PFSK-1 (cell line): ENCODE measurements around the gene PPM1F.

ENCODE experiments used
- FOXP2 ChIP-seq: optimal IDR thresholded peaks from 2 replicates; pipeline ENCODE3; 2011; ENCODE audit warnings: borderline replicate concordance, control low read depth, inconsistent platforms; ENCODE audit not compliant: insufficient read depth; ENCODE audit errors: extremely low read length, extremely low read depth
- POLR2AphosphoS5 ChIP-seq: IDR thresholded peaks from 2 replicates; pipeline ENCODE4 v1.6.1; 2012; ENCODE audit warnings: low read depth, mild to moderate bottlenecking, control low read depth, low read length, moderate library complexity
- SIN3A ChIP-seq: IDR thresholded peaks from 2 replicates; pipeline ENCODE4 v1.6.1; 2012; ENCODE audit warnings: mild to moderate bottlenecking, low read length, moderate library complexity, borderline replicate concordance; ENCODE audit not compliant: insufficient read depth
- TAF1 ChIP-seq: IDR thresholded peaks from 2 replicates; pipeline ENCODE4 v1.6.1; 2012; ENCODE audit warnings: low read length, control low read depth, borderline replicate concordance; ENCODE audit not compliant: insufficient read depth
- TF ChIP-seq, protein P1 (sequence below), 2 experiments: IDR thresholded peaks; 2 replicates each; pipeline versions ENCODE4 v1.6.1 to v1.8.0; 2011 to 2012; ENCODE audit warnings: low read depth in 2 of 2, low read length in 2 of 2, control low read depth in 1 of 2, inconsistent platforms in 1 of 2, mild to moderate bottlenecking in 1 of 2, moderate library complexity in 1 of 2; ENCODE audit not compliant: insufficient read depth in 1 of 2

The PPM1F gene

DNA sequence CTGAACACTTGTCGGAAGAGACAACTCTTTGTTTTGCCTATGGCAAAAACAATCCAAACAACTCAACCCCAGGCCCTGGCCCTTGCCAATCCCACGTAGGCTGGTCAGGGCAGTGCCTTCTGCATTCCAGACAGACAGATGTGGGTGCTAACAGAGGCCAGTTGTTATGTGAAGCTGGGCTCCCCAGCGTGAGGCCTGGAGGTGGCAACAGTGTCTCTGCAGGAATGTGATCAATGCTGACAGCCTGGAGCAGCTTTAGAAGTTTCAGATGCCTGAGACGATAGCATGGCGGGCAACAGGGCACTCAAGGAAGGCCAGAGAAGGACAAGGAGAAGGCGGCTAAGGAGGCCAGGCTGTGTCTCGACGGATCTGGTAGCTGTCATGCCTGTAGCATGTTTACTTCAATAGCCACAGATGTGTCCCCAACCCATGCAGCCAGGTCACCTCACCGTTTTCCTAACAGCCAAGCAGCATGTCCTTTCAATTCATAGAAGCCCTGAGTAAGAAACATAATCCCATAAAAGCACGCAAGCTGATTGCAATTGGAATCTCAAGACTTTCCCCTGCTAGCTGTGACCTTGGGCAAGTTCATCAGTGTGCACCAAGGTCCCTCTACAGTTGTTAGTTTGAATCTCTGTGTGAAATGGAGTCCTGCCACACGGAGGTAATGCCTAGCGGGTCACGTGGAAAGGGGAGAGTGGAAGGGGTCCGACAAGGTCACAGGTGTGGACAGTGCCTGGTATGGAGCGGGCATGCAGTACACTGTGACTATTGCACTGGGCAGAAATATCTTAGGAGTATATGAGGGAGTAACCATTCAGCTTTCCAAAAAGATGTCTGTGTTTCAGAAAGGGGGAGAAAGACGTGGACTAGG is 14.2 kb upstream of the PPM1F start:
- TF ChIP-seq SIN3A (no peak), FOXP2 (no peak), POLR2AphosphoS5 (no peak), TAF1 (no peak)
- TF ChIP-seq, protein P1, sequence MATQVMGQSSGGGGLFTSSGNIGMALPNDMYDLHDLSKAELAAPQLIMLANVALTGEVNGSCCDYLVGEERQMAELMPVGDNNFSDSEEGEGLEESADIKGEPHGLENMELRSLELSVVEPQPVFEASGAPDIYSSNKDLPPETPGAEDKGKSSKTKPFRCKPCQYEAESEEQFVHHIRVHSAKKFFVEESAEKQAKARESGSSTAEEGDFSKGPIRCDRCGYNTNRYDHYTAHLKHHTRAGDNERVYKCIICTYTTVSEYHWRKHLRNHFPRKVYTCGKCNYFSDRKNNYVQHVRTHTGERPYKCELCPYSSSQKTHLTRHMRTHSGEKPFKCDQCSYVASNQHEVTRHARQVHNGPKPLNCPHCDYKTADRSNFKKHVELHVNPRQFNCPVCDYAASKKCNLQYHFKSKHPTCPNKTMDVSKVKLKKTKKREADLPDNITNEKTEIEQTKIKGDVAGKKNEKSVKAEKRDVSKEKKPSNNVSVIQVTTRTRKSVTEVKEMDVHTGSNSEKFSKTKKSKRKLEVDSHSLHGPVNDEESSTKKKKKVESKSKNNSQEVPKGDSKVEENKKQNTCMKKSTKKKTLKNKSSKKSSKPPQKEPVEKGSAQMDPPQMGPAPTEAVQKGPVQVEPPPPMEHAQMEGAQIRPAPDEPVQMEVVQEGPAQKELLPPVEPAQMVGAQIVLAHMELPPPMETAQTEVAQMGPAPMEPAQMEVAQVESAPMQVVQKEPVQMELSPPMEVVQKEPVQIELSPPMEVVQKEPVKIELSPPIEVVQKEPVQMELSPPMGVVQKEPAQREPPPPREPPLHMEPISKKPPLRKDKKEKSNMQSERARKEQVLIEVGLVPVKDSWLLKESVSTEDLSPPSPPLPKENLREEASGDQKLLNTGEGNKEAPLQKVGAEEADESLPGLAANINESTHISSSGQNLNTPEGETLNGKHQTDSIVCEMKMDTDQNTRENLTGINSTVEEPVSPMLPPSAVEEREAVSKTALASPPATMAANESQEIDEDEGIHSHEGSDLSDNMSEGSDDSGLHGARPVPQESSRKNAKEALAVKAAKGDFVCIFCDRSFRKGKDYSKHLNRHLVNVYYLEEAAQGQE (IDR thresholded peaks at IDR 0.05; ENCODE audit: insufficient read depth in 1 of 2, low read depth in 2 of 2, low read length in 2 of 2) = no peak

DNA sequence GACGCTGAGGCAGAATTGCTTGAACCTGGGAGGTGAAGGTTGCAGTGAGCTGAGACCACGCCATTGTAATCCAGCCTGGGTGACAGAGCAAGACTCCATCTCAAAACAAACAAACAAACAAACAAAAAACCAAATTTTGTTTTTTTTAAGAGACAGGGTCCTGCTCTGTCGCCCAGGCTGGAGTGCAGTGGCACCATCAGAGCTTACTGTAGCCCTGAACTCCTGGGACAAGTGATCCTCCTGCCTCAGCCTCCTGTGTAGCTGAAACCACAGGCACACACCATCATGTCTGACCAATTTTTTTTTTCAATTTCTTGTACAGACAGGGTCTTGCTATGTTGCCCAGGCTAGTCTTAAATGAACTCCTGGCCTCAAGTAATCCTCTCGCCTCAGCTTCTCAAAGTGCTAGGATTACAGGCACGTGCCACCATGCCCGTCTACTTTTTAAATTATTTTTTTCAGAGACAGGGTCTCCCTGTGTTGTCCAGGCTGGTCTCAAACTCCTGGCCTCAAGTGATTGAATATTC is 13.2 kb upstream of the PPM1F start:
- TF ChIP-seq SIN3A (no peak), TAF1 (no peak), POLR2AphosphoS5 (no peak), FOXP2 (no peak)
- TF ChIP-seq, protein P1 (IDR thresholded peaks at IDR 0.05; ENCODE audit: insufficient read depth in 1 of 2, low read depth in 2 of 2, low read length in 2 of 2) = no peak

DNA sequence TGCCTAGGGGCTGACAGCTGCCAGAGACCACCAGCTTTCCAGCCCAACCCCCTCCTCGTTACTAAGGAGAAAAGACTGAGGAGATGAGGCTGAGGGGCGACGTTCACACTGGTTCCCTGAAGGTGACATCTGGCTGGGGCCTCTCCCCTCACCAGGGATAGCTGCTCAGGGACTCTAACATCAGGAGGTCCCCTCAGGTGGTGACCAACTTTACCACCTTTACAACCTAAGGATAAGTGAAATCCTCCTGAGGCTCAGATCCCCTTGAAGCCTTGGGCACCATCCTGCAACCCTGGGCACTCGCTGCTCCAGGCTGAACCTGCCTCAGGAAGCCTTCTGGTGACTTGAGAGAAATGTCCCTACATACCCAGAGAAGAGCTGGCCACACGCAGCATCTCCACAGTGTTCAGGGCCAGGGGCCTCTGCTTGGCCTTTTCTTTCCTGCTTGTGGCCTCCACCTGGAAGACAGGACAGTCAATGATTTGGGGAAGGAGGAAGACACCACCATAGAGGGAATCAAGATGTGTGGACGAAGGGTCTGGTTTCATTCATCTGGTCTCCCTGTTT is 12.4 kb upstream of the PPM1F start:
- TF ChIP-seq SIN3A (no peak), TAF1 (no peak), FOXP2 (no peak), POLR2AphosphoS5 (no peak)
- TF ChIP-seq, protein P1 (IDR thresholded peaks at IDR 0.05; ENCODE audit: insufficient read depth in 1 of 2, low read depth in 2 of 2, low read length in 2 of 2) = no peak

DNA sequence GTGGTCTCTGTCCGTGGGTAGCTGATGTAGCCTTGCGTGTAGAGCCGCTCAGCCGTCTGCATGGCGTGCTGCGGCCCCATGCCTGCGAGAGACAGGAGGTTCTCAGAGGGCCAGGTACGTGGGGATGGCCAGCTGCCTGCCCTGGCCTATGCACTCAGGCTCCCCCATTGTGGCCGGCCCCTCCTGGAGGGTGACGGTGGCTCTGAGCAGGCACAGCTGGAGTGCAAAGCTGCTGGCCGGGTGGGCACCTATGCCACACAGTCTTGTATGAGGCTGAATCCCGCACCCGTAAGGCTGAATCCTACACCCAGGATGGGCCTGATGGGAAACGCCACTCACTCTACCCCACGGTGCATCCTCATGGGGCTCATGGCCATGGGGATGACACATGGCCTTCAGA is 11.6 kb upstream of the PPM1F start:
- TF ChIP-seq FOXP2 = no peak
- TF ChIP-seq, protein P1 (IDR thresholded peaks at IDR 0.05; ENCODE audit: insufficient read depth in 1 of 2, low read depth in 2 of 2, low read length in 2 of 2) = no peak
- TF ChIP-seq TAF1 = no peak
- TF ChIP-seq POLR2AphosphoS5 = no peak
- no peak for TF ChIP-seq SIN3A
